HepG2 (cell line): ENCODE measurements around the gene ZNF292.

Experiments used
- CHD2 ChIP-seq: IDR thresholded peaks from 2 replicates; pipeline ENCODE4 v1.6.1; 2011; ENCODE audit warnings: low read depth, low read length, improper control_type of control experiment
- CTCF ChIP-seq: sonication (generic); formaldehyde crosslinking; IDR thresholded peaks from 2 replicates; pipeline ENCODE4 v1.5.0; 2020; ENCODE audit warnings: mild to moderate bottlenecking, missing genetic modification reagents, moderate library complexity
- ELK4 ChIP-seq: sonication (generic); formaldehyde crosslinking; IDR thresholded peaks from 2 replicates; pipeline ENCODE4 v1.9.0; 2021; ENCODE audit warnings: missing genetic modification reagents, borderline replicate concordance
- HDAC2 ChIP-seq: sonication (generic); formaldehyde crosslinking; IDR thresholded peaks from 2 replicates; pipeline ENCODE4 v1.4.0; 2020; ENCODE audit warnings: missing genetic modification reagents
- JUND ChIP-seq: sonication (generic); formaldehyde crosslinking; IDR thresholded peaks from 2 replicates; pipeline ENCODE4 v1.8.0; 2022; ENCODE audit warnings: mild to moderate bottlenecking, missing genetic modification reagents
- SIN3A ChIP-seq: IDR thresholded peaks from 2 replicates; pipeline ENCODE4 v1.6.1; 2011; ENCODE audit warnings: low read depth, mild to moderate bottlenecking, control low read depth, low read length, borderline replicate concordance
- SSRP1 ChIP-seq: IDR thresholded peaks from 2 replicates; pipeline ENCODE4 v1.6.1; 2016; ENCODE audit warnings: control low read depth
- ZZZ3 ChIP-seq: sonication (generic); formaldehyde crosslinking; IDR thresholded peaks from 2 replicates; pipeline ENCODE4 v1.4.0; 2020; ENCODE audit warnings: missing genetic modification reagents, mild to moderate bottlenecking, borderline replicate concordance
- TF ChIP-seq, protein P1 (sequence below): sonication (generic); formaldehyde crosslinking; IDR thresholded peaks from 2 replicates; pipeline ENCODE4 v1.4.0; 2020; ENCODE audit warnings: missing genetic modification reagents, borderline replicate concordance
- TF ChIP-seq, protein P2 (sequence below): conservative IDR thresholded peaks from 2 replicates; pipeline ENCODE4 v1.6.1; 2018; ENCODE audit warnings: missing genetic modification reagents

DNA sequence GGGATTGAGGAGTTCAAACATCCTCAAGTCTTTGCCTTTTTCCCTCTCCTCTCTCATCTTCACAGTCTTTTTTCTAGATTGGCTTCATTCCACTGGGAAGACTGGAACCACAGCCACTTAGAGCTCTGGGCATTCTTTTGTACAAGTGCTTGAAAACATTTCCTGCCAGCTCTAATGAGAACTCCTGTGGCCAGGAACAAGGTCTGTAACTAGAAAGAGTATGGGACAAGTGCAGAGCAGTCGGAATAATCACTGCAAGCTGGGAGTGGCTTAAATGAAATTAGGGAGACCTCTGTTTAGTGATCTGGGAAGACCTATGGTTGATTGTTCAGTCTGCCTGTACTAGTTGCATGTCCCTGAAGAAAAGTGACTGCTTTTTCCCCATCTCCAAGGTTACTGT lies 126.1 kb downstream of the ZNF292 start:
- TF ChIP-seq SSRP1 (CRISPR knock-in tag), result no peak
- TF ChIP-seq, protein P1, sequence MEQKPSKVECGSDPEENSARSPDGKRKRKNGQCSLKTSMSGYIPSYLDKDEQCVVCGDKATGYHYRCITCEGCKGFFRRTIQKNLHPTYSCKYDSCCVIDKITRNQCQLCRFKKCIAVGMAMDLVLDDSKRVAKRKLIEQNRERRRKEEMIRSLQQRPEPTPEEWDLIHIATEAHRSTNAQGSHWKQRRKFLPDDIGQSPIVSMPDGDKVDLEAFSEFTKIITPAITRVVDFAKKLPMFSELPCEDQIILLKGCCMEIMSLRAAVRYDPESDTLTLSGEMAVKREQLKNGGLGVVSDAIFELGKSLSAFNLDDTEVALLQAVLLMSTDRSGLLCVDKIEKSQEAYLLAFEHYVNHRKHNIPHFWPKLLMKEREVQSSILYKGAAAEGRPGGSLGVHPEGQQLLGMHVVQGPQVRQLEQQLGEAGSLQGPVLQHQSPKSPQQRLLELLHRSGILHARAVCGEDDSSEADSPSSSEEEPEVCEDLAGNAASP (CRISPR knock-in tag), result no peak
- no peak for TF ChIP-seq SIN3A
- TF ChIP-seq CHD2, result no peak
- no peak for TF ChIP-seq ELK4 (CRISPR knock-in tag)
- TF ChIP-seq CTCF (CRISPR knock-in tag), result no peak
- TF ChIP-seq, protein P2, sequence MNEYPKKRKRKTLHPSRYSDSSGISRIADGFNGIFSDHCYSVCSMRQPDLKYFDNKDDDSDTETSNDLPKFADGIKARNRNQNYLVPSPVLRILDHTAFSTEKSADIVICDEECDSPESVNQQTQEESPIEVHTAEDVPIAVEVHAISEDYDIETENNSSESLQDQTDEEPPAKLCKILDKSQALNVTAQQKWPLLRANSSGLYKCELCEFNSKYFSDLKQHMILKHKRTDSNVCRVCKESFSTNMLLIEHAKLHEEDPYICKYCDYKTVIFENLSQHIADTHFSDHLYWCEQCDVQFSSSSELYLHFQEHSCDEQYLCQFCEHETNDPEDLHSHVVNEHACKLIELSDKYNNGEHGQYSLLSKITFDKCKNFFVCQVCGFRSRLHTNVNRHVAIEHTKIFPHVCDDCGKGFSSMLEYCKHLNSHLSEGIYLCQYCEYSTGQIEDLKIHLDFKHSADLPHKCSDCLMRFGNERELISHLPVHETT (CRISPR knock-in tag), result no peak
- TF ChIP-seq ZZZ3, result no peak
- TF ChIP-seq JUND (CRISPR knock-in tag), result no peak
- no peak for TF ChIP-seq HDAC2 (CRISPR knock-in tag)
